IPS DF 19.7 (cell line): Measurements from ENCODE around the gene DCAF5.
"Not testable (repeated sequence)": the region's sequence is repeated elsewhere in the genome, so short reads cannot be mapped to it uniquely, and the experiment has no call there.

Source experiments
- DNase-seq: peaks from one replicate; pipeline ENCODE4 v3.0.0-alpha.2; 2013; ENCODE audit warnings: low read depth, low spot score

DCAF5 gene

GRCh38 chr14:69096781-69097475, 56.0 kb downstream of the DCAF5 start:
- DNase-seq: no peak

DNA sequence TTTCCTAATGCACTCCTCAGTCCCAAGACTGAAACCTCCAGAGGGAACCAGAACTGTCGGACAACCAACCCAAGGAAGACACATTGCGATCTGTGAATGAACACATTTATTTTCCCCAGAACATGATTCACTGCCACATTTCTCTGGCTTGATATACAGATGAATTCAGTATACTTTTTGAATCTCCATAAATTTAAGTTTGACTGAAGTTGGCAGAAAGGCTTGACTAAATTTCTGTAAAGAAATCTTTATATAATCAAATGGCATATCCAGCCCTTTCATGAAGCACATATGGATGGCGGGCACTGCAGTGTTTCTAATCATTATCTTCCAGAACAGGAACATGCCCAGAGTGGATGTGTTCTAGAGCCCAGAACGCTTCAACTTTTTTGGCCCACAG, 56.7 kb downstream of the DCAF5 start:
- no peak for DNase-seq

DNA sequence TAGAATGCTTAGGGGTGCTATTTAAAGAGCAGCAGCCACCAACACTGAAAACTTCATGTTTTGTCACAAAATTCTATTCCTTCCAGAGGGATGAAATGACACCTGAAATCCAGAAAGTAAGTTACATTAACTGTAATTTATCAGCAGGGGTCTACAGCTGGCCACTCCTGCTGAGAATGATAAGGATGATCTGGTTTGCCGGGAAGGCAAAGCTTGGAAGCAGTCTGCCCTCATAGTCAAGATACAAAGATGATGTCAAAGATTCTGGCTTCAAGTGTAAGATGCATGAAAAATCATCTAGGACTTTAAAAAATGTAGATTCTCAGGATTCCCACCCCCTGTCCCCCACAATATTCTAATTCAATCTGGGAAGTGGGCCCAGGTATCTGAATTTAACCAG, 58.4 kb downstream of the DCAF5 start:
- DNase-seq: no peak

DNA sequence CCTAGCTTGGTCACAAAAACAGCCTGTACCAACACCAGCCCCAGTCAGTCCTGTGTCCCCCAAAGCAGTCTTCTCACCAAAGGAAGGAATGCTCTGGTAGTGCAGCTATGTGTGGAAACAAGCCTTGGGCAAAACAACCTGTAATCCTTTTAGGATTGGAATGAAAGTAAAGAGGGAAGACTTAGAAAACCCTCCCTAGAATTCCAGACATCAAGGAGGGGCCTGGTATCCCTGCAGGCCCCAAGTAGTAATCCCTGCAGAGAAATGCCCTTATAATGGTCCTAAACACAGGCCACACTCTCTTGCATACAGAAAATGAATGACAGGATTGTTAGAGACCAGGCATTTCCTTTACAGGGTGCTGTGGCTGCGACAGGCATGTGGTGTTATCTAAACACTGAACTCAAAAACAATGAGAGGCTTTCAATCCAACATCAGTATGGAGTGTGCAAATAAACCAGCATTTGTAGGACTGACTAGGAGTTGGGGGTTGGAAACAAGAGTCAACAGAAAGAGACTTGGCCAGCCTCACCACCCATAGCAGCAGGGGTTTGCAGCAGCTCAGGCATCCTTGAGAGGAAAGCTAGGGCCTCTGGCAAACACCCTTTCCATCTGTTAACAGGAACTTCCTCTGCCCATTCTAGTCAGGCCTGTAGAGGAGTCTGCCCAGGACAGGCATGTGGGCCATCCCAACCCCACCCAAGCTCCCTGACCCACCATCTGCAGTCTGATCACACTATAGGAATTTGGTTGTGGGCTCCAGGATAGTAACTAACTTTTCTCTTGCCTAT, 59.1 kb downstream of the DCAF5 start:
- no peak for DNase-seq

DNA sequence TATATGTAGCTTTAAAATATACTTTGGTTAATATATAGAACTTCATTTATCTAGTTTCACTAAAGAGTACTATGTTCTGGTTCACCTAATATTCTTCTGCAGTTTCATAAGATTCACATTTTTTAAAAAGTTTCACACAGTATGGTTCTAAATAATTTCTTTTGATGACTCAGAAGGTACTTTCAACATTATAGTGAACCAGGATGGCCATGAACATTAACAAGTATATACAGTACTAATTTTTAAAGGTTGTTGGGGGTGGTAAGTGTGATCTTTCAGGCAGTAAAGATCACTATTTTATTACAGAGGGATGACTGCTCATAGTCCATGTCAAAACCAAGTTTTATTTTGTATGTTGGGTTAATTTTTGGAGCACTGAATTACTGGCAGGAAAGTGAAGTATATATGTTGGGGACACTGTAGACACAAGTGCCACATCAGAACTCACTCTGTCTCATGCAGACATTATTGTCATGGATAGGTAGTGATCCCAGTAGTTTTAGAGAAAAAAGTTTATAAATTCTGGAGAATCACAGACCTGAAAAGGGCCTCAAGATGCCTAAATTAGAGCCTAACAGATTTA, 60.0 kb downstream of the DCAF5 start:
- DNase-seq: no peak

GRCh38 chr14:69091695-69092094, 61.2 kb downstream of the DCAF5 start:
- no peak for DNase-seq

- DNase-seq: no peak
Measured at GRCh38 chr14:69091006-69091405, 61.9 kb downstream of the DCAF5 start.

DNA sequence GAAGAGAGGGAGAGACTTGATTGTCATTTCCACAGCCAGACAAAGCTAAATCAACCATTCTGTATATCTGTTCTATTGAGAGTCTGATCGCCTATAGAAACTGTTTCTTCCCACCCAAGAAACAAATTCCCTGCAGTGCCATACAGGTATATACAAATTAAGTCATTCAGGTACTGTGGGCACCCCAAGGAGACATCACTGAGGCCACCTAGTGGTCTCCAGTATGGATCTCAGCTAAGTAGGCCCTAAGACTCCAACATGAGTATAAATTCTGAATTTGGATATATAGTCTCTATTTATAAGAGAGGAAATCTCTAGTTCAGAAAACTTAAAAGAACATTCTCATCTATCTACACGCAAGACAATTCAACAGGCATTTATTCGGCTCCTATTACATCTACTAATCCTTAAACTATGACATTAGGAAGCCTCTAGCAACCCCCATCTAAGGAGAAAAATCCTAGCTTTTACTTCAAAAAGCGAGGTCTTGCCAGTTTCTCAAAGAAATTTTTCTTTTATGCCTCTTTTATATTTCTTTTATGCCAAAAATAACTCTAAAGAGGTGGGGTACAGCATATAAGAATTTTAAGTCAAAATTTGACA, 62.6 kb downstream of the DCAF5 start:
- no peak for DNase-seq

DNA sequence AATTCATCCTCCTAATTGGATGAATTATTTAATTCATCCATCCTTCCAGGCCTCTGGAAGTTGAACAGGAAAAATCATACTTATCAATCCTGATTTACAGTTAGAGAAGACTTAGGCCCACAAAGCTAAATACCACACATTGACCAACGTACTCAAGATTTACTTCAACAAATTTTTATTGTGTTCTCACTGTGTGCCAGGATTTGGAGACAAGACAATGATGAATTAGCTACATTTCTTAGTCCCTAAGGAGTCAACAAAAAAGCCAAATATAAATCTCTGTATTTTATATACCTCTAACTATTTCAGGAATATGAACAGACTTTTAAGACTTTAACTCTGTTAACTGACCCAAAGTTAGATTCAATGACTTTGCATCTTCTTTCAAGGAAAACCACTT, 63.9 kb downstream of the DCAF5 start:
- DNase-seq: no peak

GRCh38 chr14:69088586-69088985, 64.3 kb downstream of the DCAF5 start:
- no peak for DNase-seq

GRCh38 chr14:69087061-69087461, 65.9 kb downstream of the DCAF5 start:
- DNase-seq: no peak

DNA sequence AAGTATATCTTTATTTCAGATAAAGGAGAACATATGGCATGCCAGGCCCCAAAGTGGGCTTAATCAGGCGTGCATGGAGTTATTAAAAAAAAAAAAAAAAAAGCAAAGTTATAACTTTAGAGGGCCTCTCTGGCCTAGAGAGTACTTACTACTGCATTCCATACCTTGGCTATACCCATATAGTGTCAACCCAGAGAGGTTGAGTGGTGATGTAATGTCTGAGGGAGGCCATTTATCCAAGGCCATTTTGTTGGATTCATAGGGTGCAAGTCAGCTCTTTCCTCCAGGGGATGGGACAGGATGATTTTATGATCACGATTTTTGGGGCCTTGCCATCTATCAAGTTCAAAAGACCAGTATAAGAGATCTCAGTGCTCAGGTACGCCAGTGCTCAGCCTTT, 66.4 kb downstream of the DCAF5 start:
- no peak for DNase-seq

DNA sequence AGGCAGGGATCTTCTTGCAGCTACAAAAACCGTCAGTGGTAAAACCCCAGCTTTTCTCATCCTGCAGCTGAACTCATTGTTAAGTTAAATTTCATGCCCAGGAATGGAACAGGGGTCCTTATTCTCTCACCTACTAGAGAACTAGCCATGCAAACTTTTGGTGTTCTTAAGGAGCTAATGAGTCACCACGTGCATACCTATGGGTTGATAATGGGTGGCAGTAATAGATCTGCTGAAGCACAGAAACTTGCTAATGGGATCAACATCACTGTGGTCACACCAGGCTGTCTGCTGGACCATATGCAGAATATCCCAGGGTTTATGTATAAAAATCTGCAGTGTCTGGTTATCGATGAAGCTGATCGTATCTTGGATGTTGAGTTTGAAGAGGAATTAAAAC, 68.9 kb downstream of the DCAF5 start:
- DNase-seq: no peak

DNA sequence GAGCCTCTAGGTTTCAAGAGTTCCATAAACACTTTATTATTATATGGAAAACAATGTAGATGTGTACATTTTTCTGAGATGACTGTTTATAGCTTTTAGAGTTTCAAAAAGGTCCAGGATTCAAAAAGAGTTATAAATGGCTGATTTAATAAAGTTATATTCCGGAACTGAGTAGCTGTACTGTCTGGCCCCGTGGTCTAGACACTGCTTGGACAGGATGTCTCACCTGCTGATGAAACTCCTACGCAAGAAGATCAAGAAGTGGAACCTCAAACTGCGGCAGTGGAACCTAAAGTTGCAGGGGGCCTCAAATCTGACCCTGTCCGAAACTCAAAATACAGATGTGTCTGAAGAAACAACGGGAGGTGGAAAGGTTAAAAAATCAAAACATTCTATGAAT, 69.7 kb downstream of the DCAF5 start:
- no peak for DNase-seq

DNA sequence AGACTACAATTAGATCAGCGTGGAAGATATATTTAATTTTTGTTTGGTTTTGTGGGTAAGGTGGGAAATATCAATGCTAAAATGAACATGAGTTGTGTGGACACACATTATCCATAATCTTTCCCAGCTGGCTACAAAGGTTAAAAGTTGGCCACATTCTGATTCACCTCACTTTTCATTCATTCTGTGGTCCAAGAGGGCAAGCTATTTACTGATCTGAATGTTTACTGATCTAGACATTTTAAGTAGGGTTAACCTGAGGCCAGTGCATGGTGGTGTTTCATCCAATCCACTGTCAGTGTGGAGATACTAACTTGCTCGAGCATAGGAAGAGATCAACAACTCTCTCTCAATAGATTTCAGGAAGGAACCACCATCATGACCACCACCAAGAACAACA, 71.6 kb downstream of the DCAF5 start:
- no peak for DNase-seq

- no peak for DNase-seq
Measured at GRCh38 chr14:69079747-69080146, 73.2 kb downstream of the DCAF5 start.

DNA sequence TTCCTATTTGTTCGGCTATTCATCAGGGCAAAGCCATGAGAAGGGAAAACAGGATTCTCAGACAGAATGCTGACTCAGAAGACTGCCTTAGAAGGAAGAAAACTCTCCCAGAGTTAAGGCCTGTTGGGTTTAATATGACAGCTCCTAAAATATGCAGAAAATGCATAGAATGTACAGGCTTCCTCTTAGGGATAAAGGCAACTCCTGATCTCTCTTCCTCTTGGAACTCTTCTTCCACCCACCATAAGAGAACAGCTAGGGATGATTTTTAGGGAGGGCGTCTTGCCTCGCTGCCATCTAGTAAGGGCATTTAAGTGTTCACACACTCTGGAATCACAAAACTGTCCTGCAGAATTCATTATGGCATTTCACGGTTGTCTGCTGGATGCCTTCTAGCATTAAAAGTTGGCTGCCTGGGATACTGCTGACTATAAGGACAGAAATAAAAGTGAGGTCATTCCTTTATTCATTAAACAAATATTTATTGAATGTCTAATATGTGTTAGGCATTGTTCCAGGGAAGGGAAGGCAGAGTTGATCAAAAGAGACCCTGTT, 73.7 kb downstream of the DCAF5 start:
- no peak for DNase-seq

DNA sequence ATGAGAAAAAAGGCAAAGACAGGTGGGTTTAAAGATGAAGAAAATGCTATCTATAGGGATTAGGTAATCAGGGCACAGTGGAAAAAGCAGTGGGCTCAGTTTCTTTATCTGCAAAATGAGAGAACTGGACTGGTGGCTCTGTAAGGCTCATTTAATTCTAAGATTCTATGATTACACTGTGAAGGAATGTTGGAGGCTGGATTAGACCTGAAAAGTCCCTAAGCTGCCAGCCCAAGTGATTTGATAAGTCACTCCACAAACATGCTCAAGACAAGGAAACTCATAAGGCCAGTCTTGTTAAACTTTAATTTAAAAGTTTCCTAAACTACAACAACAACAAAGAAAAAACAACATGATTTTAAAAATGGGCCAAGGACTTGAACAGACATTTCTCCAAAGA, 75.1 kb downstream of the DCAF5 start:
- DNase-seq: no peak

DNA sequence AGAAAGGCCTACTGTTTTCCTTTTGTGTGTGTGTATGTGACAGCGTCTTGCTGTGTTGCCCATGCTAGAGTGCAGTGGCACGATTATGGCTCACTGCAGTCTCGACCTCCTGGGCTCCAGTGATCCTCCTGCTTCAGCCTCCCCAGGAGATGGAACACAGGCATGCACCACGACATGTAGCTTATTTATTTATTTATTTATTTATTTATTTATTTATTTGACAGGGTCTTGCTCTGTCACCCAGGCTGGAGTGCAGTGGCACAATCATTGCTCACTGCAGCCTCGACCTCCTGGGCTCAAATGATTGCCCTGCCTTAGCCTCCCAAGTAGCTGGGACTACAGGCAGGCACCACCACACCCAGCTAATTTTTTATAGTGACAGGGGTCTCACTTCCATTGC, 75.7 kb downstream of the DCAF5 start:
- DNase-seq: not testable (repeated sequence)

GRCh38 chr14:69076341-69076740, 76.6 kb downstream of the DCAF5 start:
- DNase-seq: no peak

DNA sequence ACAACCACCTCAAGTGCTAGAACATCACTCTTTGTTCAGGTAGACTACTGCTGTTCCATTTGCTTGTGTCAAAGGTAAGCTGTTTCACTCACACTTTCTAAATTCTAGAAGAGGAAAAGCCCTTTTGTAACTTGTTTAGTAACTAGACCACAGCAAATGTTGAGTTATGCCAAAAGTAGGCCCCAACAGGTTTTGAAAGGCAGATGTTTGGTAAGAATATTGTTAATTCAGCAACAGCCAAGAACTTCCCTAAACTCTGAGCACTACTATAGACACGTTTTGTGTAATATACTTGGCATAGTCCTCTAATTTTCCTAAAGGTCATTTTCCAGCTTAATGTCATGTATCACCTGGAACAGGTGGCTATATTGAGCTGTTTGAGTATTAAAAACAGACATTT, 79.0 kb downstream of the DCAF5 start:
- no peak for DNase-seq

DNA sequence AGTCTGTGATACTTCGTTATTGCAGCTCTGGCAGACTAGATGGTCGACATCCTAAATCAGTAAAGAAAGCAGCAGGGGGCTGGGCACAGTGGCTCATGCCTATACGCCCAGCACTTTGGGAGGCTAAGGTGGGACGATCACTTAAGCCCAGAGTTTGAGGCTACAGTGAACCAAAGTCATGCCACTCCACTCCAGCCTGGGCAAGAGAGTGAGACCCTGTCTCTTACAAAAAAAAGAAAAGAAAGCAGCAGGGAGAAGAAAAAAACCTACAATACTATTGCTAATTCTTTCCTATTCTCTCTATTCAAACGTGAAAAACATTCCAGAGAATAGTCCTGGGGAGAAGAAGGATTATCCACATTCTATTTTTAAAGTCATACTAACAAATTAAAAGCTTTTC, 79.5 kb downstream of the DCAF5 start:
- no peak for DNase-seq
